ENCODE results near the gene CACNB1.
A peak's percentile ranks its signal among the peaks of the same experiment; 100 is the strongest.

Gene CACNB1

DNA sequence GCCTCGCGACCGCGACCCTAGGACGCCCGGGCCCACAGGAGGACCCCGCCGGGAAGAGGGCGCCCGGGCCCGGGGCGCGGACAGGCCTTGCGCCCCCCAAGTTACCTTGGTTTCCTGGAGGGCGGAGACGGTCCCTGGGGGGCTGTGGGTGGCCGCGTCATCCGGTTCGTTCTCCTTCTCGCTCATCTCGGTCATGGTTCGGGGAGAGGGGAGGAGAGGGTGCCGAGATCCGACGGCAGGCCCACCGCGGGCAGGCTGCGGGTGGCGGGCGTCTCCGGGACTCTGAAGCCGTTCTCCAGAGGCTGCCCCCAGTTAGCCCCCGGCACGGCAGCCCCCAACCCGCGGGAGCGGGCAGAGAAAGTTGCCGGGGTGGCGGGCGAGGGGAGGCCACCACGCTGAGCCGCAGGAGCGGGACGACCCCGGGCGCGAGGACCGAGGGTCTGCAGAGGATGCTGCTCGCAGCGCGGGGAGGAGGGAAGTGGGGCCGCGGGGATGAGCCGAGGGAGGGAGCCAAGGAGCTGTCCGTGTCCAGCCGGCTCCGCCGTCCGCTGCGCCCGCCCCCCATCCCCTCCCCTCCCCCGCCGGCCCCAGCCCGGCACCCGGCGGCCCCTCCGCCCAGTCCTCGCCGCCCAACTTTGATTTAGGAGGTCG is 28.0 kb upstream of the CACNB1 start, which contains the start of gene STAC2:
Gene STAC2 (minus strand): TSS at position 638 of the 651 bp plus-strand sequence. CDS start 443 bp downstream, at position 195.
- DNase-seq: no peak

DNA sequence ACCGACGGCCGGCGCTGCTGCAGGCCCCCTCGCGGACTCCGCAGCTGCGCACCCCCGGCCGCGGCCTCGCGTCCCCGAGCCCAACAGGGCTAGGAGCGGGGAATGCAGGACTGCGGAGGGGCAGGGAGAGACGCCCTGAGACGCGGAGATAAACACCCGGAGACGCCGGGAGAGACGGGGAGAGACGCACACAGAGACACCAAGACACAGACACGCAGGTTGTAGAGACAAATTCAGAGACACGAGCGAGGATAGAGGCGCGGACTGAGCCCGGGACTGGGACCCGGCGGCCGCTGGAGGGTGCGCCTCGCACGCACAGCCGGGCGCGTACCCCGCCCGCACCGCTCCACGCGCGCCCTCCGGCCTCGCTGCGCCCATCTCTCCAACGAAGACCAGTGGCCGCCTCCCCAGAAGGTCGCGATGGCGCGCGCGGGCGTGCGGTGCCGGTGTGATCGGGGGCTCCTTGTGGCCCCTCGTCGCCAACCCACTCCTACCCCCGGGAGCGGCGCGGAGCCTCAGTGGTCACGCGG is 27.4 kb upstream of the CACNB1 start:
- no peak for DNase-seq

DNA sequence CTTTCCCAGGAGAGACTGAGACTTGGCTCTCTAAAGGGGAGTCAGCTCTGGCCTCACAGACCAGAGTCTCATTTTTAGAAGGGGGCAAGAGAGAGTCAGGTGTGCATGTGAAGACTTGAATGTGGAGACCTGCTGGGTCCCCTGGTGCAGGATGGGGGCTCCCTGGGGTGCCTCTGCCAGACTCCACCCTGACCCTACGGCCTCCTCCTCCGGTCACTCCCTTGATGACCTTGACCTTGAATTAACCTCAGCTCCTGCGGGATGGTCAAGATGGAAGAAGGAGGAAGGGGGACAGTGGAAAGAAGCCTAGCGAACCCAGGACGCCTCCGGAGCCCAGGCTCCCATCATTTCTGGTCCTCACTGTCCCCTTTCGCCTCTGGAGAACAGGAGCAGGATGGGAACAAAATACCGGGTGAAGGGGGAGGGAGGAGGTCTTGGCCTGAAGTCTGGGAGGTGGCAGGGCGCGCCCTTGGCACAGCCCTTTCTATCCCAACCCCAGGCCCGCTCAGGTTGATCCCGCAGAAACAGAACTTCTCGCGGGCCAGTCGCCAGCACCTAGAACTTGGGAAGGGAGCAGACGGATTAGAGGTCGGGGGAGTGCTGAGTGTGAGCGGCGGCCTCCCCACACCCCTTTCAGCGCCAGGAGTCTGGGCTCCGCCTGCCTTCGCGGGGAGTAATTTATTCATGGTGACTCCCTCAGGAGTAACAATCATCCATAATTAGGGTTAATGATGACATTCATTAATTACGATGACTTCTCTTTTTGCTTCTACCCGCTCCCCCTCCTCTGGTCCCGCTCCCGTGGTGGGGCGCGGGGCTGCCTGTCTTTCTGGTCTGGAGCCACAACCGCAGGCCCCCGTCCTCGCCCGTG is 26.7 kb upstream of the CACNB1 start:
- DNase-seq: no peak

DNA sequence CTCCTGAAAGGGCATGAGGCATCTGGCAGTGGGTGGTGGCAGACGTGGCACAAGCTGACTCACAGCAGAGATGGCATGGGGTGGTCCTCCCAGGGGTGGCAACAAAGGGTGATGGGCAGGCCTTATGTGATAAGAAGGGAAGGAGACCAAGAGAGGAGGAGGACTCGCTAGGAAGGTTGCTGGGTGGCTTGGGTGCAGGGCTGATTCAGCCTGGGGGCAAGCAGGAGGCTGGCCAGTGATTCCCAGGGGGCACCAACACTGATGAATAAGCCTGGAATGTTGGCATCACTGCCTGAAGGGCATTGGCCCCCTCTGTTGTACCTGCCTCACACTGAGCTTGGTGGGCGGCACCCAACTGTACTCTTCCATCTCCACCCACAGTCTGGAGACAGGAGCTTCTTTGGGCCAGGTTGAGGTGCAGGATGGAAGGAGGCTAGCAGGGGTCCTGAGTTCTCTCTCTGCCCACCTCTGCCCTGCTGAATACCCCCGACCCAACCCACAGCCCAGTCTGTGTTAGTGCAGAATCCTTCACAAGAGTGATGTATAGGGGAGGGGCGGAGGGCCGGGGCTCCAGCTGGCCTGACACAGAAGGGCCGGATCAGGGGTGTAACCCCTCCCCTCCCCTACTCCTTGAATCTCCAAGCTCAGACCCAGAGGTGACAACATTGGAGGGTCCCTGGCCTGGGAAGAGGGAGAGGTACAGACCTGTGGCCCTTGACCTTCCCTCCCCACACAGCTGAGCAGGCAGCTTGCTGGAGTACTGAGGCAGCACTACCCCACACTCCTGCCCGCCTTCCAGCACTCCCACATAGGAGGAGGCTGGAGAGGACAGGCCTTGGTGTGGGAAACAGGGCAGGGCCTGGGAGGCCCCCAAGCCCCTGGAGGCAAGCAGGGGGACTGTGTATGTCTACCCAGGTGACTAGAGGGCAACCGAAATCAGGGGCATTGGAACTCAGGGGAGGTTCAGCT is 25.7 kb upstream of the CACNB1 start:
- no peak for DNase-seq

DNA sequence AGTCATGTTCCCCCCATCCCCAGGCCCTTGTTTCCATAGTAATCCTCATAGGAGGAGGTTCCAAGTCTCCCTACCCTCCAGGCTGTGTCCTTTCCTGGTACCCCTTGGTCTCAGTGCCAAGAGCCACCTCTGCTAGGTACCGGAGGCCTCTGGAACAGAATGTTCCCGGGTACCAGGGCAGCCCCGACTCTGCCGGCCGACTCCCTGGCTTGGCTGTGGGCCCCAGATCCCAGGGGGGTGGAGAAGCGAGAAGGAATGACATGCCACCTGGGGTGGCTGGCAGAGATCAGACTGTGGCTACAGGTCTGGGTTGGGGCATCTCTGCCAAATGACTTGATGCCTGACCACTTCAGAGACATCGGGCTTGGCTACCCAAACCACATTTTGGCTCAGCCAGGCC is 24.7 kb upstream of the CACNB1 start:
- no peak for DNase-seq

DNA sequence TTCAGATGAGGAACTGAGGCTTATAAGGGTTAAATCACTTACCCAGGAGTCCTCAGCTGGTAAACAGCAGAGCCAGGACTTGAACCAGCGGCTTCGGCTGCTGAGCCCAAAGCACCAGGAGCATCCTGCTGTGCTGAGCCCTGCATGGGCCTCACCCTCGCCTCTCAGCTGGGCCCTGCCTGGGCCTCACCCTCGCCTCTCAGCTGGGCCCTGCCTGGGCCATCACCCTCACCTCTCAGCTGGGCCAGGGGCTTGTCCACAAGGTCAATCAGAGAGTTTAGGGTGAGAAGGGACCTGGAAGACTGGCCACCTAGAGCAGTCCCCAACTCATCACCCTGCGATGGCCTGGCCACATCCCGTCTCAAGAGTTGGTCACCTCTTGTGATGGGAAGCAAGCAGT is 24.1 kb upstream of the CACNB1 start:
- no peak for DNase-seq

DNA sequence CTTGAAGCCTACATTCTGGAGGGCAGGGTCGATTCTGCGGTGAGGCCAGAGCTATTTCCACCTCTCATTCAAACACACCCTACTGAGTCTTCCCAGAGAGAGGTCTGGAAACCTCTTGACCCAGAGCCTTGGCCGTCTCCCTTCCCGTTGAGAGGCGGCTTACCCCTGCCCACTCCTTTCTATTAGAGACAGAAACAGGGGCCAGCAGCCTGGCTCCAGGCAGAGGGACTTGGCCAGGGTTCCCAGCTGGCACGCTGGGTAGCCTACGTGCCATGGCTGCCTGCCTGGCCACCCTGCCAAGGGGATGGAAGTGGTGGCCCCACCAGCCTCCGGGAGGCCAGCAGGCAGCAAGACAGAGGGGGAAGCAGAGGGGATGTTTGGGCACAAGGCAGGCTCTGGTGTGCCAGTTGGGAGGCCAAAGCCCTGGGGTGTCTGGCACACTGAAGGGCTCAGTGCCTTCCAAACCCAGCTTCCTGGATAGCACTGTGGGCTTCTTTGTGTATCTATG is 22.2 kb upstream of the CACNB1 start:
- DNase-seq: no peak

DNA sequence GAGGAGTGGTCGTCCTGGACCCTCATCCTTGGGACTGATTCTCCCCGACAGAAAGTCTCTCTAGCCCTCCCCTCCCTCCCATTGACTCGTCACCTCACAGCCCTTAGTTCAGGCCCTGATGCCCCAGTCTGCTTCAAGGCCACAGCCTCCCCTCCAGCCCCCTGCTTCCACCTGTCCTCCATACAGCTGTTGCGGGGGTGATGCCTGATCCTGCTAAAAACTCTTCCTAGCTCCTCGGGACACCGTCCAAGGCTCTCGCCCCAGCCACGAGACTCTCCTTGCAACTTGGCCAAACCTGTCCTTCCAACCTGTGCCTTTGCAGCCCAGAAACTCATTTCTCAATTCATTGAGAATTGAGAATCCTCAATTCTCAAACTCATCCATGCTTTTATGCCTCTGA is 21.4 kb upstream of the CACNB1 start:
- DNase-seq: no peak

DNA sequence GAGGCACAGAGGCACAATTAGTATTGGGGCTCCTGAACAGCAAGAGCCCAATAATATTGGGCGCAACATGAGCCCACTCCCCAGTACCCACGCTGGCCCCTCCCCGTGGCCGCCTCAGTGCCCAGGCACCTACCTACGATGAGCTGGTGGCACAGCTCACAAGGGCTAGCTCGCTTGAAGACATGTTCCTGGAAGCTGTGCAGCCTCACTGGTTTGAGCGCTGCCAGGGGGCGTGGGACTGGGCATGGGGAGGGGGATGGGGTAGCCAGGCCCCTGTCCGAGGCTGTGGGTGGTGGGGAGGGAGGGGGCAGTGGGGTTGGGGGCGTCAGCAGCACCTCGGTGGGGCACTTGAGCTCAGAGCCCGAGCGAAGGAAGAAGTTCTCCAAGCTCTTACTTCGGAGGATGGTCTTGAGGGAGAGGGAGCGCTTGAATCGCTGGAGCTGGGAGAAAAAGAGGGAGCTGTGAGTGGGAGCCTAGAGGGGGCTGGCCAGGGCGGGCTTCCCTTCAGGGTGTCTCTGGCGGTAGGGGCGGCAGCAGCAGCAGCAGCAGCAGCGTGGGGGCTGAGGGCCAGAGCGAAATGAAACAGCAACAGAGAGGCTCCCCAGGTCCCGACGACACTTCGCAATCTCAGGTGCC is 20.4 kb upstream of the CACNB1 start:
- DNase-seq: no peak

DNA sequence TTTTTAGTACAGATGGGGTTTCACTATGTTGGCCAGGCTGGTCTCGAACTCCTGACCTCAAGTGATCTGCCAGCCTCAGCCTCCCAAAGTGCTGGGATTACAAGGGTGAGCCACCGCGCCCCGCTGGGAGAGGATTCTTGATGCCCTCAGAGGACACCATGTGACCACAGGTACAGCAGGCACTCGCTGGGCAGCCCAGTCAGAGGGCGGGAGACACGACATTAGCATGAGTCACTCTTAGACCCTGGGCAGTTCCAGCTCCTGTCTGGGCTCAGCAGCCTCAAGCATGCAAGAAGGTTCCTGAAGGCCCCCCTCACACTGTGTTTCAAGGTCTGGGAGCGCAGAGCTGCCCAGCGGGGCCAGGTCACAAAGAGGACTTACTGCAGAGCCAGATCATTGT is 16.4 kb upstream of the CACNB1 start:
- DNase-seq: no peak

DNA sequence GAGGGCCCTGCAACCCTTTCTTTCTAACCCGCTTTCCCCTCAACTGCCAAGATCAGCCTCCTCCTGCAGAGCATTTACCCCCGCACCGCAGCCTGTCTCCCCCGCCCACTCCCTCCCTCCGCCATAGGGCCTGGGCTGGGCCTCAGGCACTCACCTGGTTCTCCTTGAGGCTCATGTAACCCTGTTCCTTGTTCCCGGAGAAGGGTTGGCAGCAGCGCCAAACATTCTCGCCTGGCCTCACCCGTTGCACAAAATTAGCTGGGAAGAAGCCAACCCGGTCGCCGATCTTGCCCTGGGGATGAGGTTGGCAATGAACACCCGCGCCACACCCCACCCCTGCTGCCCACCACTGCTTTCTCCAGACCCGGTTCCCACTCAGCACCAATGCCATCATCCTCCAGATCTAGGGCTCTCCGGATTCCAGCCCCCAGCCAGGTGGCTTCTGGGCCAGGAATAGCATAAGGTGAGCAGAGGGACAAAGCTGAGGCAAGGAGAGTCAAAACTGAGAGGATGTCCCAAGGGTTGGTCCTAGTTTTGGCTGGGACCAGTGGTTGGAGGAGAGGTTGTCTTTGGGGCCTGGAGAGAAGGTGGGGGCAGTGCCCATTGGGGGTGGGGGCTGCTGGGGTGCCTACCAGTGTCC is 15.5 kb upstream of the CACNB1 start:
- no peak for DNase-seq

DNA sequence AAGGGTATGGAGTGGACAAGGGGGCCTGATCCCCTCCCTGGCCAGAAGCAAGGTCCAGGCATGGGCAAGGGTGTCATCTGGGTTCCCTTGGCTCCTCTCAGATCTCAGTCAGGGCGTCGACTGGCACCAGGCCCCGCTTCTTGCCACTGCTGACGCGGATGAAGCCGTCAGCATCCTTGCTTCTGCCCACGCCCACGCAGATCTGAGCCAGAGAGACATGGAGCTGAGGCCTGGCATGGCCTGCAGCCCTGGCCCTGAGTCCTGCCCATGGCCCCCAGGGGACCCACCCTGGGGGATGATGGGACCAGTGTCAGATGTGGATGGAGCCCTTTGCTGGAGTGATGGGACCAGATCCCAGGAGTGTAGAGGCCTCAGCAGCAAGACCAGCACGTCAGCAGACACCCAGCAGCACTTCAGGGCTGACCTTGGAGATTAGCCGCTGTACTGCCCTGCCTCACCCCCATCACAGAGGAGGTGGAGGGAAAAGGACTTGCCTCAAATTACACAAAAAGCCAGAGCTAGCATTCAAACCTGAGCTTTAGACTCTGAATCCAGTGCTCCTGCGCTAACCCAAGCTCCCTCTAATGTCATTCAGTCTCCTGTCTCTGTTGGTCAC is 14.8 kb upstream of the CACNB1 start:
- DNase-seq: no peak

DNA sequence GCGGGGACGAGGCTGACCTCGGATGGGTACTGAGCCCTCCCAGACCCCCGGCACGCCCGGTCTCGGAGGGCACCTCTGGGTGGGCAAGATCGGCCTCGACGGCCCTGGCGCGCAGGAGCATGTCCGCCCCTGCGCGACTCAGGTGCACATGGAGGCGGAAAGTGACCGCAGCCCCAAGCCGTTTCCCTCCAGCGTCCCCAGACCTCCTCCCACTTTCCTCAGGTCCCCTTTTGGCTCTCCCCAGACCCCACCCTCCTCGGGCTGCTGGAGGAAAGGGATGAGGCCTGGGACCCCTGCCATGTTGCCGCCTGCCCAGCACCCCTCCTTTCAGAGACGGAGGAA is 12.6 kb upstream of the CACNB1 start:
- no peak for DNase-seq

DNA sequence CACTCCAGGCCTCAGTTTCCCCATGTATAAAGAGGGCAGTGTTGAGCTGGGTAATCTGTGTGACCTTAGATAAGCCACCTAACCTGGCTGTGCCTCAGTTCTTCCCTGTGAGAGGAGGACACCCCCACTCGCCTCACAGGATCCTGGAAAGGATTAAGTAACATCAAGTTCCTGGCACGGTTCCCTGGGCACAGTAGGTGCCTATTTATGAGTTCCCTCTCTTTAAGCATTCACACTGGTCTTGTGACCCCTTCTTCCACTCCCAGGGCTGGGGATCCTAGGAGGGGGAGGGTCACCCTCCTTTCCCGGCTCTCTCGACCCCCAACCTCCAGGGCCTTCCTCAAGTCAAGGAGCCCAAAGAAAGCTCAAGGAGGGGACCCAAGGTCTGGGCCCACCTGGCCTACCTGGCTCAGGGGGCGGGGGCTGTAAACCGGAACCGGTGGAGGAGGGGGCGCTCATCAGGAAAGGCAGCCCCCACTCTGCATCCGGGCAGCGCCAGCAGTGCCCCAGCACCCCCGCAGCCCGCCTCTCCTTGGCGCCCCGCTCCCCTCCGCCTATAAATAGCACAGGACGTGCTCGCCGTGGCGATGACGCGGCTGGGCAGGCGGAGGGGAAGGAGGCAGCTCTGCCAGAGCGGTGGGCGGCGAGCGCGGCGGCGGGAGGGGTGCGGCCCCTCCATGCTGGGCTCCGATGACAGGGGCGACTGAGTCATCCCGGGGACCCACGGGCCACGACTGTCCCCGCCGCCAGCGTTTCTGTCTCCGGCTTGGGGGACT is 12.0 kb upstream of the CACNB1 start:
- peak; percentile 40 to 50 (median 47) for DNase-seq

DNA sequence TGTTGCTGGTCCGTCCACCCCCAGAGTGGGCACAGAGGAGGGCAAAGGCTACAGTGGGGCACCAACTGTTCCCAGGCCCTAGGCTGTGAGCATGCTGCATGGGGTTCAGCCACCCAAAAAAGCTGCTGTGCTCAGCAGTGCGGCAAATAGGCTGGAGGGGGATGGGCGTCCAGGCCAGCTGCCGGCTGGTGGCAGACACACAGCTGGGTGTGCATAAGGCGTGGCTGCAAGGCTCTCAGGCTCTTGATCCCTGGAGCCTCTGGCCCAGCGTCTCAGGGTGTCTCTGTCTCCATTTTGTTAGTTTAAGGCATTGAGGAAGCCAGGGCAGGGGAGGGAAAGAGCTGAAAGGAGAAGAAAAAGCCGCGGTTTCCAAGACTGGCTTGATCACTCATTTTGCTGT is 11.4 kb upstream of the CACNB1 start:
- DNase-seq: no peak

DNA sequence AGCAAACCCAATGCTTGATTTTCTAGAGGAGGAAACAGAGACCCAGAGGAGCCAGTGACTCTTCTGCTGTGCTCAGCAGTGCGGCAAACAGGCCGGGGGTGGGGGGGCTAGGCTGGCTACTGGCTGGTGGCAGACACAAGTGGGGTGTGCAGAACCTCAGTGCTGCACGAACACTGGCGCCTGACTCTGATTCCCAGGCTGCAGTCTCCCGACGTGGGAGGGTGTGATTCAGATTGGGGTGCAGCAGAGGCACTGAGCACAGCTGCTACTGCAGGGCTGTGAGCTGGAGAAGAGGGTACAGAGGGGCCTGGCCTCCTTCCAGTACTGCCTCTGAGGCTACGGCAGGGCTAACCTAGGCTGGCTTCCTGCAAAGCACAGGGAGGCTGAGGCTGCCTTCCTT is 10.7 kb upstream of the CACNB1 start:
- no peak for DNase-seq

DNA sequence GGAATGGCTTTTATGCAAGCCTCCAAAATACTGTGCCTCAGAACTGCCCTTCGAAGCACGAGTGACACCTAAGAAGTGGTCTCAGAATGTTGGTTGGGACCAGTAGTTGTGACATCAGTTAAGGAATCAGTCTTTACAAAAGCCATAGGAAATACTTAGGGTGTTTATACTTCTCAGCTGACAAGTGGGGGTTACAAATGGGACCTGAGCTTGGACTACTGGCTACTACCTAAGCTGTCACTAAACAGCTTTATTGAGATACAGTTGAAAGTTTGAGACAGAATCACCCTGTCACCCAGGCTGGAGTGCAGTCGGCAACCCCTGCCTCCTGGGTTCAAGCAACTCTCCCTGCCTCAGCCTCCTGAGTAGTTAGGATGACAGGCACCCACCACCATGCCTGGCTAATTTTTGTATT is 7.7 kb upstream of the CACNB1 start:
- DNase-seq: no peak

DNA sequence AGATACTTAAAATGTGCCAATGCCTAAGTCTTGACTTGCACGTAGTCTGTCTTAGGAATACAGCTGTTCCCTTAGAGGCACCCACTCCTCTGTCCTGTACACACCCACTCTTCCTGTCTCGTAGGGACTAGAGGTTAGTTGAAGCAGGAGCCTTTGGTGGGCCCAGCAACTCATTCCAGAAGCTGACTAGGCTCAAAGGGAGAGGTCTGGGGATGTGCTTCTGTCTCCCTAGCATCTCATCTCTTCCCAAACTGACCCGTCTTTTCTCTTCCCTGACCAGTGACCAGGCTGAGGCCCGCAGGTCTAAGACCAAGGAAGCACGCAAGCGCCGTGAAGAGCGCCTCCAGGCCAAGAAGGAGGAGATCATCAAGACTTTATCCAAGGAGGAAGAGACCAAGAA is 6.8 kb upstream of the CACNB1 start:
- DNase-seq: no peak

DNA sequence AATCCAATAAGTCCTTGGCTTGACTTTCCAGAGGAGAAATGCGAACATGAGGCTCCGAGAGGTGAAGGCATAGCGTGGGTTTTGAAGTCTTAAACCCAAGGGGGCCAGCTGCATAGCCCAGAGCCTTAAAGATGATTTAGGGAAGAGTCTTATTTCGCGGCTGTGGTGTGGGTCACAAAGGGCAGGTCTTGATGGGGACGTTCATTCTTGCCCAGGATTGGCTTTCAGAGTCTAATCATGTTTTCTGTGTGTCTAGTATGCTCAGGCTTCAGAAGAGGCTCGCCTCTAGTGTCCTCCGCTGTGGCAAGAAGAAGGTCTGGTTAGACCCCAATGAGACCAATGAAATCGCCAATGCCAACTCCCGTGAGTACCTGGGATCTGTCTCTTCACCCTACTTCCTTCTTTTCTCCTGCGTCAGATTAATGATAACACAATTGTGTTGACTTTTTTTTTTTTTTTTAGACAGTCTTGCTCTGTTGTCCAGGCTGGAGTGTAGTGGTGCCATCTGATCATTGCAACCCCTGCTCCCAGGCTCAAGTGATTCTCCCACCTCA is 3.6 kb upstream of the CACNB1 start:
- DNase-seq: no peak
